Natural killer cell (primary cell): Measurements from ENCODE around the gene C13orf42. TPM values are rescaled to one million over a fixed set of nuclear protein-coding genes. Genes with fewer than 3 reads are reported as not detected.

Experiments used
- ATAC-seq, 3 donors: fragments of 150-1000 bp in 2 of 3; fragments of 200-7000 bp in 1 of 3; cut with Tn5 transposase; 1 replicate in 1 of 3; 2 replicates in 2 of 3; pipeline ENCODE4 v1.10.0; 2021; ENCODE audit warnings: mild to moderate bottlenecking in 2 of 3, moderate library complexity in 2 of 3
- DNase-seq, 2 donors: peaks; one replicate each; pipeline versions ENCODE4 v3.0.0 to v3.0.0-alpha.2; 2013 to 2021; ENCODE audit warnings: mixed read lengths in 1 of 2
- H3K27ac ChIP-seq: one replicate; pipeline ENCODE4 v1.5.1; 2013; ENCODE audit warnings: mild to moderate bottlenecking, low read length
- H3K27me3 ChIP-seq: one replicate; pipeline ENCODE4 v1.6.1; 2013; ENCODE audit warnings: low read length; ENCODE audit not compliant: control insufficient read depth, insufficient read depth
- H3K36me3 ChIP-seq: one replicate; pipeline ENCODE4 v1.6.1; 2013; ENCODE audit warnings: low read length; ENCODE audit not compliant: control insufficient read depth, insufficient read depth
- H3K4me1 ChIP-seq: one replicate; pipeline ENCODE4 v1.6.1; 2013; ENCODE audit warnings: low read length; ENCODE audit not compliant: control insufficient read depth, insufficient read depth
- H3K4me3 ChIP-seq: one replicate; pipeline ENCODE4 v1.5.1; 2013; ENCODE audit warnings: low read length
- H3K9me3 ChIP-seq: one replicate; pipeline ENCODE4 v1.6.1; 2013; ENCODE audit warnings: low read length; ENCODE audit not compliant: control insufficient read depth, insufficient read depth
- H3K27ac Mint-ChIP-seq, 2 donors: one replicate each; pipeline ENCODE4 v1.8.0; 2022; ENCODE audit warnings: mild to moderate bottlenecking in 2 of 2, mixed read lengths in 2 of 2, moderate library complexity in 1 of 2
- H3K27me3 Mint-ChIP-seq, 2 donors: one replicate each; pipeline ENCODE4 v1.8.0; 2022; ENCODE audit warnings: low read depth in 2 of 2, mixed read lengths in 2 of 2
- H3K36me3 Mint-ChIP-seq: one replicate; pipeline ENCODE4 v1.8.0; 2022; ENCODE audit warnings: mixed read lengths
- H3K4me1 Mint-ChIP-seq, 2 donors: one replicate each; pipeline ENCODE4 v1.8.0; 2022; ENCODE audit warnings: mixed read lengths in 2 of 2
- H3K4me3 Mint-ChIP-seq: one replicate; pipeline ENCODE4 v1.8.0; 2022; ENCODE audit warnings: mild to moderate bottlenecking, moderate library complexity, mixed read lengths
- H3K9me3 Mint-ChIP-seq, 2 donors: one replicate each; pipeline ENCODE4 v1.8.0; 2022; ENCODE audit warnings: mixed read lengths in 2 of 2
- WGBS: methylation state at CpG from one replicate; pipeline ENCODE4 v1.1.7; 2013; ENCODE audit warnings: missing lambda C conversion rate; ENCODE audit not compliant: insufficient coverage; 5-methylcytosine and 5-hydroxymethylcytosine counted together
- intact Hi-C: fragments of 100-400 bp; cut with micrococcal nuclease; formaldehyde crosslinking; loops from one replicate; pipeline ENCODE4 v1.14.2; 2022
- total RNA-seq, 4 donors: library from RNA; stranded (reverse); fragments of 120-200 nt in 1 of 4; gene quantifications; one replicate each; pipeline versions ENCODE4 v1.2.3 to v1.2.4, GENCODE V29; 2013 to 2022
- TF ChIP-seq, protein P1 (sequence below): fragments of 200-600 bp; IDR thresholded peaks from one replicate; pipeline ENCODE4 v1.8.0; 2022; ENCODE audit warnings: antibody characterized with exemption

The C13orf42 gene
- total RNA-seq, 3 donors from 2014 or later (not counting 1 experiment from before 2014, with no cell fraction given): not detected

DNA sequence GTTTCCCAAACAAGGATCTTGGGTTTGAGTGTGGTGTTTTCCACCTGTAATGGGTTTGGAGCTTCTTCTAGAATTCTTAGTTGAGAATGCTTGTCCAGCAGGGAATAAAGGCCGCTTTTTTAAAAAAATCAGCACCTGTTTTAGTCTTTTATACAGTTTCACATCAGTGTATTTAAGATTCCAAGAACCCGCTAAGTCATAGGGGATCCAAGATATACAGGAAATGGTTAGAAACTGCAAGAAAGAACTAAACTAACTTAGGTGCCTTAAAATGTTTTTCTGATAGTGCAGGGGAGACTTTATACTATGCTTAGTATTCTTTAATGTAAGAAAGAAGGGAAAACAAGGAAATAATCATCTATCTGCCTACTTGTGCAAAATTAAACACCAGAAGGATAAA lies 74.7 kb downstream of the C13orf42 start:
- H3K27ac ChIP-seq: no peak overlapping the region
- H3K36me3 ChIP-seq: no peaks in the 10 kb centered on the region
- DNase-seq: no peak
- H3K9me3 Mint-ChIP-seq: no peaks in the 10 kb centered on the region
- H3K4me3 Mint-ChIP-seq: no peak overlapping the region
- no peaks in the 10 kb centered on the region for H3K4me1 ChIP-seq
- TF ChIP-seq, protein P1, sequence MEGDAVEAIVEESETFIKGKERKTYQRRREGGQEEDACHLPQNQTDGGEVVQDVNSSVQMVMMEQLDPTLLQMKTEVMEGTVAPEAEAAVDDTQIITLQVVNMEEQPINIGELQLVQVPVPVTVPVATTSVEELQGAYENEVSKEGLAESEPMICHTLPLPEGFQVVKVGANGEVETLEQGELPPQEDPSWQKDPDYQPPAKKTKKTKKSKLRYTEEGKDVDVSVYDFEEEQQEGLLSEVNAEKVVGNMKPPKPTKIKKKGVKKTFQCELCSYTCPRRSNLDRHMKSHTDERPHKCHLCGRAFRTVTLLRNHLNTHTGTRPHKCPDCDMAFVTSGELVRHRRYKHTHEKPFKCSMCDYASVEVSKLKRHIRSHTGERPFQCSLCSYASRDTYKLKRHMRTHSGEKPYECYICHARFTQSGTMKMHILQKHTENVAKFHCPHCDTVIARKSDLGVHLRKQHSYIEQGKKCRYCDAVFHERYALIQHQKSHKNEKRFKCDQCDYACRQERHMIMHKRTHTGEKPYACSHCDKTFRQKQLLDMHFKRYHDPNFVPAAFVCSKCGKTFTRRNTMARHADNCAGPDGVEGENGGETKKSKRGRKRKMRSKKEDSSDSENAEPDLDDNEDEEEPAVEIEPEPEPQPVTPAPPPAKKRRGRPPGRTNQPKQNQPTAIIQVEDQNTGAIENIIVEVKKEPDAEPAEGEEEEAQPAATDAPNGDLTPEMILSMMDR: no peak
- H3K4me3 ChIP-seq: no peak overlapping the region
- no peaks in the 10 kb centered on the region for H3K4me1 Mint-ChIP-seq
- no peak for ATAC-seq
- WGBS: 35% methylated on average over 2 of the region's 2 CpGs
- intact Hi-C loops: no loop called here
- no peaks in the 10 kb centered on the region for H3K36me3 Mint-ChIP-seq
- H3K27ac Mint-ChIP-seq: no peak overlapping the region
- no peaks in the 10 kb centered on the region for H3K9me3 ChIP-seq
- peaks cover 7 to 9% of the 10 kb centered on the region in 2 donors for H3K27me3 Mint-ChIP-seq
- no peaks in the 10 kb centered on the region for H3K27me3 ChIP-seq

DNA sequence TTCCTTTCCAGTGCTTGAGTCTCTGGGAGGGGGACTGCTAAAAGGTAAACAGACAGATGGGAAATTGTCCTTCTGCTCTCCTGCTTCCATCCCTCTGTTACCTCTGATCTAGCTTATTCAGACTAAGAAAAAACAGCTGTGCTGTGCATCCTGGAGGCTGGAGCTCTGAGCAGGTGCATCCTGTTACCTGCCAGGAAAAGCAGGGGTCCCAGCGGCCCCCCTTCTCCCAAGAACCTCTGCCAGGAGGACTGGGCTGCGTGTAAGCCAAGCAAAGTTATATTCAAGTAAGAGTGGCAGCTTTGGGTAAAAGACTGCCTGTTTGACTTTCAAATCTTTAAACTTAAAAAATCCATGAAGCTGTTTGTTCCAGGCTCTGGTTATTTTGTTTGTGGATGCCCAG lies 75.1 kb downstream of the C13orf42 start:
- no peaks in the 10 kb centered on the region for H3K4me1 ChIP-seq
- no peaks in the 10 kb centered on the region for H3K36me3 ChIP-seq
- Mint-ChIP-seq H3K27ac (no peak overlapping the region), H3K9me3 (no peaks in the 10 kb centered on the region), H3K4me3 (no peak overlapping the region), H3K4me1 (no peaks in the 10 kb centered on the region), H3K36me3 (no peaks in the 10 kb centered on the region), H3K27me3 (peaks cover 7 to 9% of the 10 kb centered on the region in 2 donors)
- intact Hi-C loops: no loop called here
- TF ChIP-seq, protein P1: no peak
- ATAC-seq (no peak), DNase-seq (no peak)
- H3K9me3 ChIP-seq: no peaks in the 10 kb centered on the region
- no peak overlapping the region for H3K4me3 ChIP-seq
- 29% methylated on average over 2 of the region's 2 CpGs for WGBS
- H3K27ac ChIP-seq: no peak overlapping the region
- no peaks in the 10 kb centered on the region for H3K27me3 ChIP-seq

DNA sequence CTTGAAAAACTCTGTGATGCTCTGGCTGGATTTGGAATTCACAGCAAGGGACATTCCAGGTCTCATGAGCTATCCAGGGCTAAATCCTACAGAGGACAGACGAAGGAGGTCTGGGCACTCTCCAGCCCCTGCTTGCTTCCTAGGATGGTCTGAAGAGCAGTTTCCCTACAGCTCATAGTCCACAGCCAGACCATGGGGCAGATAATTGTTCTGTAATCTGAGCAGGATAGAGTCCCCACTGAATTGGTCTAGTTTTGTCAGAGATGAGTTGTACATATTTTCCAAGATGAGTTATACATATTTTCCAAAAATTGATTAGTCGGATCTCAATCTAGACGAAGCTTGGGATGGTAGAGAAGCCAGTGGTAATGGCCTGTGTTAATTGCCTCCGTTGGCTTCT lies 75.6 kb downstream of the C13orf42 start:
- H3K27me3 Mint-ChIP-seq: peaks cover 4 to 9% of the 10 kb centered on the region in 2 donors

DNA sequence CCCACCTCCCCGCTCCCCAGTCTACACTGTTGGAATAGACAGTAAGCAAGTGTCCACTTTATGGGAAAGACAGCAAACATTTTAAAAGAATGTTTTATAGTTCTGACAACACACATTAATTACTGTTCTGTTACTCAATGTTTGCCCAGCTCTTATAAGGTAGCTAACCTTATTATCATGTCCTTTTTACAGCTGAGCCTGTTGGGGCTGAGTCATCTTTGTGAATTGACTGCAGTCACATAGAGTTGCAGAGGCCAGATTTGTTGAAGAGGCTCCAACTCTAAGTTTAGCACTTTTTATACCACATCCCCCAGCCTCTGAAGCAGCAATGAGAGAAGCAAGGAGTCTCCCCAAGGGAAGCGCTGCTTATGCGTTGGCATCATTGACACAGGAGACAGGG lies 76.2 kb downstream of the C13orf42 start:
- Mint-ChIP-seq H3K27me3 (peaks cover 0 to 9% of the 10 kb centered on the region in 2 donors), H3K27ac (no peak overlapping the region), H3K36me3 (no peaks in the 10 kb centered on the region), H3K9me3 (no peaks in the 10 kb centered on the region), H3K4me1 (no peaks in the 10 kb centered on the region), H3K4me3 (no peak overlapping the region)
- ATAC-seq (no peak), DNase-seq (no peak)
- no peaks in the 10 kb centered on the region for H3K4me1 ChIP-seq
- 93% methylated on average over 3 of the region's 3 CpGs for WGBS
- H3K9me3 ChIP-seq: no peaks in the 10 kb centered on the region
- intact Hi-C loops: no loop called here
- H3K27me3 ChIP-seq: no peaks in the 10 kb centered on the region
- H3K4me3 ChIP-seq: no peak overlapping the region
- no peak overlapping the region for H3K27ac ChIP-seq
- TF ChIP-seq, protein P1: no peak
- H3K36me3 ChIP-seq: no peaks in the 10 kb centered on the region

More for the DNA sequence above, 75.6 kb downstream of the C13orf42 start:
- Mint-ChIP-seq H3K9me3 (no peaks in the 10 kb centered on the region), H3K4me3 (no peak overlapping the region), H3K27ac (no peak overlapping the region), H3K36me3 (no peaks in the 10 kb centered on the region), H3K4me1 (no peaks in the 10 kb centered on the region)
- Histone ChIP-seq H3K36me3 (no peaks in the 10 kb centered on the region), H3K4me1 (no peaks in the 10 kb centered on the region), H3K27me3 (no peaks in the 10 kb centered on the region), H3K9me3 (no peaks in the 10 kb centered on the region), H3K4me3 (no peak overlapping the region), H3K27ac (no peak overlapping the region)
- DNase-seq (no peak), ATAC-seq (no peak)
- intact Hi-C loops: no loop called here
- TF ChIP-seq, protein P1: no peak
- 78% methylated on average over 4 of the region's 4 CpGs for WGBS
